HG03439 (cell line): ENCODE measurements around the gene SFTPB.
A peak's percentile ranks its signal among the peaks of the same experiment; 100 is the strongest.
"Not testable (repeated sequence)": the region's sequence is repeated elsewhere in the genome, so short reads cannot be mapped to it uniquely, and the experiment has no call there.

Experiments used
- ATAC-seq: cut with Tn5 transposase; IDR thresholded peaks from one replicate; pipeline ENCODE4 v1.9.1; 2021; ENCODE audit warnings: mild to moderate bottlenecking, moderate library complexity; ENCODE audit not compliant: unreplicated experiment

Gene SFTPB

DNA sequence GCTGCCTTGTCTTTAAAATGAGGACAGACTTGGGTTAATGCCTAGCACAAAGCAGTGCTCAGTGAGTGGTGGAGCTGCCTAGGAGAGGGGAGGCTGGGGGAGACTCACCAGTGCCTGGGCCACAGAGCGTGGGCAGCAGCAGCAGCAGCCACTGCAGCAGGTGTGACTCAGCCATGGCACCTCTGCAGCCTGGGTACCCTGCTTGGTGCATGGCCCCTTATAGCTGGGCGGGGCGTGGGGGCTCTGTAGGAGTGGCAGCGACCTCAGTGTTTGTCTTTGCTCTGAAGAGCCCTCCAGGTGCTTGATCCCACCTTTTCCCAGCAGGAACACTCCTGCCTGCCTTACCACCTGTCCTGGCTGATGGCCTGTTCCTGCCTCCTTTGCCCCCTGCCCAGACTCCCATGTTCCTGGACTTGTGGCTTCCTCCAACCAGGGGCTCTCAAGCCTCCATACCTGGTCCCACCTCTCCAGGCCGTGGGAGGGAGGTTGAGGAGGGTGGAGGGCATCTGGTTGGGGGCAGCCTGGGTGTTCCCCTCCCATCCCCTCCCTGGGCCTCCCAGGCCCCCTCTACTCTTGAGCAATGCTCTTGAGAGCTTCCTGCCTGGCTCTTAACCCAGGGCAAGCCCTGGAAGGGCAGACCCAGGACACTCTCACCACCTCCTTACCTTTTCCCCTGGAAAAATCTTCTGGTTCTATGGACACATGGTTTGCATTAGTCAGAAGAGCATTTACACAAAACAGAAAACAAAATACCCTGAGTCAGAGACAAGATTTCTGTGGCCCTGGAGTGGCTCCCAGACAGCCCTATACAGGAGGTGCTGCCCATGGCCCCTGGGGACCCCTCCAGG lies at the start of gene SFTPB:
Gene SFTPB (minus strand): TSS at position 191 of the 848 bp plus-strand sequence. CDS start 16 bp downstream, at position 175.
- ATAC-seq: no peak

DNA sequence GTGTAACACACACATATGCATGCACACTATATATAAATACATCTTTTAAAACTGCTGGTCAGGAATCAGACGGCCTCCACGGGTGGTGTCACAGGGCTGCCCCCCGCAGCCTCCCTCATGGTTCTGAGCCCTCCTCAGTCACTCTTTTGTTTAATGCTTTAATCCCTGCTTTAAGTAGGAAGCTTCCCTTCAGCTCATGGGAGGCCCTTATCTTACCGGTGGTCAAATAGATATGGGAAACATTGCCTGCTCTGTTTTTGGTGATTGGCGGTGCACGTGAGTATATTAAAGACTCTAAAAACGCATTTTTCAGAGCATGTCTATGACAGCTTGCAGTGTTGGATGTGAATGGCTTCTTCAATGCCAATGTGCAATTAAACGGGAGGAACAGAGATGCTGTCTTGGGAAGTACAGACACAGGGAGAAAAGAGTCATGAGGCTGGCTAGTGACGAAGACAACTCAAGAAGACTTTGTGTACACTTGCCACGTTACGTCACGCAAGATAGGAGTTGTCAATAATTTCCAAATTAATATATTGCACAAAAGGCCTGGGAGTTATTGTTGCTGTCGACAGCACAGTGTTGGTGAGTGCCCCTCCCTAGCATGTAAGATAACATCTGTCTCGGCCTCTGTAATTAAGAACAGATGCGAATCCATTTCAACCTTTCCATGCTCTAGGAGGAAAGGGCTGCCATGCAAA lies 49.5 kb upstream of the SFTPB start:
- no peak for ATAC-seq

DNA sequence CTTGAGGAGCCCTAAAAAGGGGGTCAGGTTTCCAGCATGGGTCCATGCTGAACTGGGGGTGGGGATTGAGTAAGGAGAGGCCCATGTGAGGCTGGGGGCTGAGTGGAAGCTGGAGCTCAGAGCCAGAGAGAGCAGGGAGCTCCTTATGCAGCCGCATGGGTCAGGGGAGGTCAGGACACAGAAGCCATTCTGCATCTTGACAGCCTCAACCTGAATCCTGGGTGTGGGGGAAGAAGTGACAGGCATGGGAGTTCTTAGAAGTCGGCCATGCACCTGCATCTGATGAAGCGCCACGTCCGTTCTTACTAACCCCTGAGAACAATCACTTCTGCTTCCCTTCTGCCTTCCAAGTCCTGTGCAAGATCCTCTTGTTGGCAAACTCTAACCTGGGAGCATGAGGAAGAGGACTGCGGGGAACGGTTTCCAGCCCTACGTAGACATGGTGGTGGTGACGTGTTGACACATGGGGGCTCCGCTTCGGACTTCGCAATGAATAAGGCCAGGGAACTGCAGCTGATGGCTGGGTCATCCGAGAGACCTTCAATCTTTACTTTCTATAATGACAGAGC lies 48.4 kb upstream of the SFTPB start:
- ATAC-seq: no peak

DNA sequence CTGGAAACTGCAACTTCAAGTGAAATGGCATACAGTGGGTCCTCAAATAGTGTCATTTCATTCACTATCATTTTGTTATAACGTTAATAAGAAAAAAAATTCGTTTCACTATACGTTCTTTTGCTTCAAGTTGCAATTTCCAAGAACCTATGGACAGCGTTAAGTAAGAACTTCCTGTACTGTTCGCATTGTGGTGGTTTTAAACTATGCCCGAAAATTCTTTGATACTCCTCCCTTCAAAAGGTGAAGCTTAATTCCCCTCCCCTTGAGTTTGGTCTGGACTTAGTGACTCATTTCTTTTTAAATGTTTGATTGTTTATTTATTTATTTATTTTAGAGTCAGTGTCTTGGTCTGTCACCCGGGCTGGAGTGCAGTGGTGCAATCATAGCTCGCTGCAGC lies 46.8 kb upstream of the SFTPB start:
- no peak for ATAC-seq

DNA sequence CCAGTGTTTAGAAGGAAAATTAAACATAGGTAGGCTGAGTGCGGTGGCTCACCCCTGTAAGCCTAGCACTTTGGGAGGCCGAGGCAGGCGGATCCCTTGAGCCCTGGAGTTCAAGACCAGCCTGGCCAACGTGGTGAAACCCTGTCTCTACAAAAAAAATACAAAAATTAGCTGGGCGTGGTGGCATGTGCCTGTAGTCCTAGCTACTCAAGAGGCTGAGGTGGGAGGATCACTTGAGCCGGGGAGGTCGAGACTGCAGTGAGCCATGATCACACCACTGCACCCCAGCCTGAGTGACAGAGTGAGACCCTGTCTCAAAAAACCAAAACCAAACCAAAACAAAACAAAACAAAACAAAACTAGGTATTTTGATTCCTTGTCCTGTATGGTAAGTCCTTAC lies 46.4 kb upstream of the SFTPB start:
- not testable (repeated sequence) for ATAC-seq

DNA sequence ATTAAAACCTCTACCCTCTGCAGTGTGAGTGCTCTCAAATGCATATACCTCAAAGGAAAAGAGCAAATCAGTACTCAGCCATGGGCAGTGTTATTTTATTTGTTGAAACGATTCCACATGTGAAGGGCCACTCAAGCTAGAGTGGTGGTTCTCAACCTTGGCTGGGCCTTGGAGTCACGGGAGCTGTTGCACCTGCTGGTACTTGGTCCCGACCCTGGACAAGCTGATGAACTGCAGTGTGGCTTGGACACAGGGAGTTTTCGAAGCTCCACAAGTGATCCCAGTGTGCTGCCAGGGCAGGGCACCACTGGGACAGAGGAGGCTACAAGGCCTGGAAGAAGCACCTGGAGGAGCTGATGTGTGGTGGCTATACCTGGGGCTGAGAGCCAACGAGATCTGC lies 45.8 kb upstream of the SFTPB start:
- no peak for ATAC-seq

DNA sequence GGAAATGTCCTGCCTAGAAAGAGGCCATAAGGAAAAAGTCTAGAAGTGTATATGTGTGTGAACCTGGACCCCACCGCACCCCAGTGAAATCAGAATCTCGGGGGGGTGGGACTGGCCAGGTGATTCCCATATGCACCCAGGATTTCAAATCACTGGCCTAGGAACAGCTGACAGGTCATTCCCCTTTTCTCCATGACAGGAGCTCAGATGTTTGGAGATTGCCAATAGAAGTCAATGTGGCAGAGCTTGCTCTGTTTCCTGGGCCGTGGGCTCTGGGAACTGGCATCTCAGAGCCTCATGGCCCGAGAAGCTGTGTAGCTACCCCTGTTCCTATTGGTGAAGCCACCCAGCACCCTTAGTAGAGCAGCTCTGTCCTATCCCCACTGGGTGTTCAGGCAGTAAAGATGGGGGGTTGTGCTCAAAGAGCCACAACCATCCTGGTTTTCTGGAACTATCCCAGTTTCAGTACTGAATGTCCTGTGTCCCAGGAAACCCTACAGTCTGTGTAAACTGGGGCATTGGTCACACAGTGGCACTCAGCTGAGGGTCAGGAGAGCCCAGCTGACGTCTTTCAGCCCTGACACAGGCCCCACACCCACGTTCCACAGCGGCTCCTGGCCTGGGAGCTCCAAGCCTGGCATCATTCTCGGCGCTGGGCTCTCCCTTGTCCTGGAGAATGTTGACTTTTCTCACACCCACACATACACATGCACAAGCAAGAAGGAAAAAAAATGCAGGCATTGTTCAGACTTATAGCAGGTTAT lies 45.0 kb upstream of the SFTPB start:
- no peak for ATAC-seq

DNA sequence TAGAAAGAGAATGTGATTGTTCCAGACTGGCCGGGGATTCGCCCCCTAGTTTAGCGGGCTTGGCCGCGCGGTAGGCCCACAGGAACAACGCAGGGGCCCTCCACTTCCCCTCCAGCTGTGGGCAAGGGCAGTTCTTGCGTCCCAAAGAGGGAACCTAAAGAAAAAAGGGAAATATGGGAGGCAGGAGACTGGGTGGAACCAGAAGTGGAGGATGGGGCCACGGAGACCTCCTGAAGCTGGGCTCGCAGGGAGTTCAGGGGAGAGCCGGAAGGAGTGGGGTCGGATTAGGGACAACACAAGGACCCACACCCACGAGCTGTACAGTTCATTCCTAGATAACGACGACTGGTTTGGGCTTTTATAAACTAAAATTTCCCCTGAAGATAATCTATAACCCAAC lies 44.3 kb upstream of the SFTPB start:
- no peak for ATAC-seq

DNA sequence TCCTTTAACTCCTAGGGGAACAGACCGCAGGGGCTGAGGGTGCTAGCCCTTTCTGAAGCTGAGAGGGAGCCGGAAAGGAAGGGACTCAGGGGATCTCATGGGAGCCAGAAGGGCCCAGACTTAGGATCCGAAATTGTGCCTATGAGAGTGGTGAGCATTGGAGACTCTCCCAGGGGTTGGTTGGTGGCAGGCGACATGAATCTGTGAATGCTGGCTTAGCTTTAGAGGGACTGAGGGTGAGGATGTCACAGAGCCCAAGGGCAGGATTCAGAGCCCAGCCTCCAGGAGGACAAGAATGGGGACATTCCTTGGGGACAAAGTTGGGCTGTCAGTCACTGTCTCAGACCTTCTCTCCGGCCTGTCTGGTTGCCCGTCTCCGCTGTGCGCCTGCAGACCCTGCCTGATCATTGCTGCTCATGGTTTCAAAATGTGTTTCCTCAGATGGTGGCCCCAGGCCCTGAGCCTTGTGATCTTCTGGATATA lies 43.6 kb upstream of the SFTPB start:
- no peak for ATAC-seq

DNA sequence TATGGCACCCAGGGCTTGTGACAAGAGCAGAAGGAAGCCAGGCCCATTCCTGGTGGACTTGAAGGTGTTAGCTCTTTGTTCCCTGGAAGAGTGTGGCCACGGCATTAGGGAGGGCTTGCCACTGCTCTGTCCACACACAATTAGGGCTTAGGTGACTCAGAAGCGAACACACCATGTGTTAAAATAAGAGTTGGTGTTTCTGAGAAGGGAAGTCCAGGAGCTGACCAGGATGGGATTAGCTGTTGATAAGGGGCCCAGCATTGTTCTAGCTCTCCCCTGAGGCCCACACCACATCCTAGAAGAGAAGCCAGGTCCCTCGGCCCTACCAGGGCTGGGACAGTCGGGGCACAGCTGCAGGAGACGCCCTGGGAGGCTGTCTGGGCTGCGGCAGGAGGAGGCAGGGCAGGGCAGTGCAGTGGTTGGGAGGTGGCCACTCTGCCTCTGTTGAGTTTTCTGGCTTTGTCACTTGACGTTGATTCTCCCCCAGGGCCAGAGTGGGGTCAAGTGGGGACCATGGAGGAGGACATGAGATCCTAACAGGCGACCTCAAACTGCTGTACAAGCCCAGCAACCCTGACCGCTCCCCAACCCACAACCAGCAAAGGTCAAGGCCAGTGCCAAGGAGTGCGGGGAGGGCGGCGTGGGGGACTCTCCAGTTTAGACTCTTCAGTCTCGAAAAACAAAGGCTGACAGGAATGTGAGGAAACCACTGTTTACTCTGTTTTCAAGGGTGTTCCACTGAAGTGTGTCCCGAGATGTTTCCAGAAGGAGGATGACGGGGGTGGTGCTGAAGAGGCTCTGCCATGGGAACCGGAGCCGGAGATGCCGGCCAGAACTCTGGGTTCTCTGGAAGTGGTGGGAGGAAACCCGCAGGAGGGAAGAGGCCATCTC lies 42.9 kb upstream of the SFTPB start:
- ATAC-seq: no peak

DNA sequence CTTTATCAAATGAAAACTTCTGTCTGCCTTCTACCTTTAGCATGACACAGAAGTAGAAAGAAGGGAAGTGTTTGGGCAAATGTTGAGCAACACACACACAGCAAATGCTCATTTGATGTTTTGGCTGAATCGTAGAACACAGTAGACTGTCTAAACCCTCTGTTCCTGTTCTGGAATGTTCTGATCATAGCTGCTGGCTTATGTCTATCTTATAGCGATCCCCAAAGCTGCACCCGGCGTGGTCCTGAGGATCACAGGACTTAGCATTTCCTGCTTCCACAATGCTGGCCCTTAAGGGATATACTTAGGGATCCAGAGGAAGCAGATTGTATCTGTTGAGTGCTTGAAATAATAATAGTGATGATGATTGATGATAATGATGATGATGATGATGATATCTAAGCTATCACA lies 41.4 kb upstream of the SFTPB start:
- ATAC-seq: no peak

DNA sequence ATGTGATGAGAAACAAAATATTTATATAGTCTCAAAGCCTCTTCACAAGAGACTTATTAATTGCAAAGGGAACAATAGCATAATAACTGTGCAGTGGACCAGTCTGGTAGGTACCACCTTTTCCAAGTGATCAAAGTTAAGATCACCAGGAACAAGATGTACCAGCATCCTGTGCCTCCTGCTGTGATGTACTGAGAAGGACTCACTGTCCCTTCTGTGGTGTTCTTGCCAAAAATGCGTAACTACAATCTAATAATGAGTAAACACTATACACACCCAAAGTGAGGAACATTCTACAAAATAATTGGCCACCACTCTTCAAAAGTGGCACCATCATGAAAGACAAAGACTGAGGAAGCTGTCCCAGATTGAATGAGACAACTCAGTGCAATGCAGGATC lies 40.6 kb upstream of the SFTPB start:
- ATAC-seq: no peak

DNA sequence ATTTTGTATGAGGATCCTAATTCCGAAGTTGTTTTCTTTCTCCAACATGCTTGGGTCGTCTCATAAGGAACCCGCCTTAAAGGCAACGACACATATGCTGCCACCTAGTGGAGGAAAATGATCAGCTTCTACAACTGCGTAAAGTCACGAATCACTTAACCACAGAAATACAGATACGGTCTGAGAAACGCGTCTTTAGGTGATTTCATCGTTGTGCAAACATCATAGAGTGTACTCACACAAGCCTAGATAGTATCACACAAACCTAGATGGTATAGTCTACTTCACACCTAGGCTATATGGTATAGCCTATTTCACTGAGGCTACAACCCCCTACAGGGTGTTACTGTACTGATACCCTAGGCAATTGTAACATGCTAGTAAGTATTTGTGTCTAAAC lies 39.3 kb upstream of the SFTPB start:
- ATAC-seq: peak; percentile 49

DNA sequence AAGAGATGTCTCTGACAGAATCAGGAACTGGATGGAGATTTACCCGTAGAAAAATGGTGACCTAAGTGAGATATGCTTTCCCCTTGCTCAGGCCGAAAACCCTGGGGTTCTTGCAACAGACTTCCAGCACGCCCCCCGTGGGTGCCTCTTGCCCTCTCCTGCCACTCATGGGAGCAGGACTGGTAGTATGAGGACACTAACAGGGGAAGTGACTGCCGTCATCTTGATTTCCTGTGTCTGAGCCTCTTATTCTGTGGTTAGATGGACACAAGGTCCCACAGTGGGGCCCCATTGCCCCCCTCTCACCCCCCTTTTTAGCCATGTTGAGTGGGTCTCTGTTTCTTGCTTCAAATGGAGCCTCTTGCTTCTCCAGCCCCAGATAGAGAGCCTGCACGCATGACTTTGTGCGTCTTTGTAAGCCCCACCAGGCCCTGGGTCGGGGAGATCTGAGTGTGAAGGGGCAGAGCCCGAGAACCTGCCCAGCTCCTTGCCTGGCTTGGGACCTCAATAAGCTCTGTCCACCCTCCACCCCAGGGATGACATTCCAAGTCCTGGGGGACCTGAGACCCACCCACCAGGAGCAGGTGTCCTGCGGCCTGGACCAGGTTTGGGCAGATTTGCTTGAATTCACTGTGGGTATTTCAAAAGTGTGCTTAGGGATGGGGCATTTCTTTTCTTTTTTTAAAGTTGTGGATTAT lies 38.7 kb upstream of the SFTPB start:
- ATAC-seq: no peak

DNA sequence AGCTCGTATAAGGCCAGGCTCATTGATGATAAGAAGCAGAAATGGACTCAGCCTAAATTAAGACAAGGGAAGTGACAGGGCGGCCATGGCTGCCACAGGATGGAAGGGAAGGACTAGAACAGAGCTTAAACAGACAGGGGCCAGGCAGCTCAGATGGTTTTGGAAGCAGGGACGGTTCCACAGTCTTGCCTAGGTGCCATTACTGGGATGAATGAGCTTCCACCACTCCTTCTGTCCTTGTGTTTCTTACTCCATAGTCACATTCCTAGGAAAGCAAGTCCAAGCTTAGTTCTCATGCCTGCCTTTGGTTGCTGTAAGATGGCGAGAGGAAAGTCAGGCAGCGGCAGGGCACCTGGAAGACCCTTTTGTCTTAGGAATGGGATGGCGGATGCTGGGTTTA lies 38.1 kb upstream of the SFTPB start:
- no peak for ATAC-seq

DNA sequence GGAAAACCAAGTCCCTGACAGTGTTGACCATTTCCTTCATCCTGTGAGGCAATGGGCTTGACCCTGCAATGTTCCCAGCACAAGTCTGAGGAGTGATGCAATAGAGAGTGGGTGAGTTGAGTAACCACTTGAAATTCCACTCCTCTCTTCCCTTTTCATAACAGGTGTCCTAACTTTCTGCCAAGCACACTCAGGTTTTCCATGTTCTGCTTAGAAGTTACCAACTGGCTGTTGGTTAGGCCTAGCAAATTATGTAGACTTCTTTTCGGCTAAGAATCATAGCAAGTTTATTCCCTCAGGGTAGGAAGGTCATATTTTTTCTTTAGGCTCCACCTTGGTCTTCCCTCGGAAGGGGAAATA lies 37.7 kb upstream of the SFTPB start:
- no peak for ATAC-seq

DNA sequence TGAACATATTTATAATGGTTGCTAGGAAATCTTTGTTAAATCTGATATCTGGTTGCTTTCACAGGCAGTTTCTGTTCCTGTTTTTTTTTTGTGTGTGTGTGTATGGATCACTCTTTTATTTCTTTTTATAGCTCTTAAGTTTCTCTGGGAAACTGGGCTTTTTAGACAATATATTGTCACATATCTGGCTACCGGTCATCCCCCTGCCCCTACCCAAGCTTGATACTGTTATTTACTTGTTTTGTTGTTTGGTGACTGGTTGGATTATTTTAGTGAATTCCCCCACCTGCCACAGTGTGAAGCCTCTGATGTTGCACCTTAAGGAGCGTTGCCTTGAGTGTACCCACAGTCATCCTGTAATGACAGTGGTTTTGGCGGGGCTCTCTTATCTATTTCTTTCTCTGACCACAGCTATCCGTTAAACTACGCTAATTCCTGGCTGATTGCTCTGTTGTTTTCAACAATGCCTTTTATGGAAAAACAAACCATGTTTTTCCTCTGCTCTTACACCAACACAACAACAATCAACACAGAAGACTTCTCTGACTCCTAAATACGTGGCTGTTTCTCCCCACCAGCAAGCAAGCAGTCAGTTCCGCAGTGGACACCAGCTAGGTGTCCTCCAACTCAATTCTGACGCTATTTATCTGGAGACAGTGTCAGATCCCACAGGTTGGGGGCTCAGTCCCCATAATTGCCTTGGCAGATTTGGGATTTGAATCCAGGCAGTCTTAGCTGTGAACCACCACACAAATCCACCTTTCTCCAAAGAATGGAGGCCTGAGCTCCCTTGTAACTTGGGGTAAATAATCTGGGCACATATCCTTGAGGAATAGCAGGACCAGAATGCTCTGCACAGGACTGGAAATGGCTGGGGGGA lies 37.0 kb upstream of the SFTPB start:
- ATAC-seq: no peak

DNA sequence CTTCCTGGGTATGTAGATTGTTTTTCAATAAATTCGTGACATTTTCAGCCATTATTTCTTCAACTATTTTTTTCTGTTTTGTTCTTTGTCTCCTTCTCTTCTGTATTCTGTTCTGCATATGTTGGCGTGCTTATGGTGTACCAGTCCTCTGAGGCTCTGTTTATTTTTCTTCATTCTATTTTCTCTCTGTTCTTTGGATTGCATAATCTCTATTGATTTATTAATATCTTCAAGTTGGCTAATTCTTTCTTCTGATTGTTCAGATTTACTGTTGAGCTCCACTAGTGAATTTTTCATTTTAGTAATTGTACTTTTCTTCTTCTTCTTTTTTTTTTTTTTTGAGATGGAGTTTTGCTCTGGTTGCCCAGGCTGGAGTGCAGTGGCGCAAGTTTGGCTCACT lies 36.0 kb upstream of the SFTPB start:
- no peak for ATAC-seq

DNA sequence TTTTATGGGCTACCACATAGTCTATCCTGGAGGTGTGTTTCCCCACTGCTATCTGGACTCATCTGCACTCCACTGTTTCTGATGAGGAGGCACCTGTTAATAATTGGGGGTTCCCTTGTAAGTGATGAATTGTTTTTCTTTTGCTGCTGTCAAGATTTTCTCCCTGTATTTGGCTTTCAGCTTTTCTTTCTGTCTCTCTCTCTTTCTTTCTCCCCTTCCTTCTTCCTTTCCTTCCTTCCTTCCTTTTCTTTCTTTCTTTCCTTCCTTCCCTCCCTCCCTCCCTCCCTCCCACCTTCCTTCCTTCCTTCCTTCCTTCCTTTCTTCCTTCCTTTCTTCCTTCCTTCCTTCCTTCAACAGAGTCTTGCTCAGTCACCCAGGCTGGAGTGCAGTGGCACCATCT lies 35.3 kb upstream of the SFTPB start:
- no peak for ATAC-seq
